HG03039 (cell line): ENCODE results near the gene QRFP.
"Not testable (repeated sequence)": the region's sequence is repeated elsewhere in the genome, so short reads cannot be mapped to it uniquely, and the experiment has no call there.

ENCODE experiments used
- ATAC-seq: cut with Tn5 transposase; IDR thresholded peaks from one replicate; pipeline ENCODE4 v1.9.1; 2021; ENCODE audit warnings: mild to moderate bottlenecking, moderate library complexity; ENCODE audit not compliant: unreplicated experiment

Gene QRFP

GRCh38 chr9:130920233-130920632, 23.6 kb upstream of the QRFP start:
- ATAC-seq, result no peak

- no peak for ATAC-seq
Measured at GRCh38 chr9:130919559-130920145, 23.0 kb upstream of the QRFP start.

- ATAC-seq, result no peak
Measured at GRCh38 chr9:130918826-130919558, 22.4 kb upstream of the QRFP start.

GRCh38 chr9:130918101-130918825, 21.7 kb upstream of the QRFP start:
- ATAC-seq, result no peak

- ATAC-seq, result no peak
Measured at GRCh38 chr9:130917168-130917960, 20.8 kb upstream of the QRFP start.

GRCh38 chr9:130915096-130915447, 18.5 kb upstream of the QRFP start:
- no peak for ATAC-seq

- ATAC-seq, result no peak
Measured at GRCh38 chr9:130914417-130915095, 17.9 kb upstream of the QRFP start.

GRCh38 chr9:130913599-130914416, 17.2 kb upstream of the QRFP start:
- ATAC-seq, result no peak

- no peak for ATAC-seq
Measured at GRCh38 chr9:130912932-130913598, 16.5 kb upstream of the QRFP start.

GRCh38 chr9:130911254-130912049, 14.8 kb upstream of the QRFP start:
- ATAC-seq, result no peak

GRCh38 chr9:130910670-130911069, 14.1 kb upstream of the QRFP start:
- ATAC-seq, result not testable (repeated sequence)

- not testable (repeated sequence) for ATAC-seq
Measured at GRCh38 chr9:130910041-130910440, 13.4 kb upstream of the QRFP start.

GRCh38 chr9:130908878-130909355, 12.3 kb upstream of the QRFP start:
- ATAC-seq, result no peak

- ATAC-seq, result no peak
Measured at GRCh38 chr9:130908146-130908877, 11.7 kb upstream of the QRFP start.

- ATAC-seq, result no peak
Measured at GRCh38 chr9:130906735-130907416, 10.3 kb upstream of the QRFP start.

- ATAC-seq, result no peak
Measured at GRCh38 chr9:130905902-130906734, 9.5 kb upstream of the QRFP start.
